Measurements from ENCODE around the gene TBC1D16. TPM values are rescaled to one million over a fixed set of nuclear protein-coding genes. Genes with fewer than 3 reads are reported as not detected.

The TBC1D16 gene
- total RNA-seq, 2 experiments from 2014 or later = 8.3 to 10.4 TPM

DNA sequence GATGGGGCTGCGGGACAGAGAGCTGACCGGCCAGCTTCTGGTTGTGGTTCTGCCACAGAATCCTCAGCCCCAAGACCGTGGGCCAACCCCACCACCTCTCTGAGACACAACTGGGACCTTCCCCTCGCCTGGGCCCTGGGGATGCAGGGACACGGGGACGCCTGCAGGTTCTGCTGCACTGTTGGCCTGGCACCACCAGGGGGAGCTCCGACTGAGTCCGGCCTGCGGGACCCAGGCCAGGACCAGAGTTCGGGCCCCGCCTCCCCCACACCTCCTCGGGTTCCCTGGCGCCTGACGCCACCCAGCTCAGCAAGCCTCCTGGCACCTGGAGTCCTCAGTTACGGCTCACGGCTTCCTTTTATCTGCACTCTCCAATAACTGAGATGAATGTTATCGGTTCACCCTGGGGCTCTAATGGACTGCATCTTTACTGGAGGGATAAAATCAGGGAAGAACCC, 27.3 kb downstream of the TBC1D16 start:
- peak; percentile 91 for DNase-seq
- ChIA-PET POLR2A (no interaction called here), CTCF (interaction anchor here (0.6 to 4.9 kb wide), 24 partner anchors 9 to 538 kb away, joined by 3 to 35 read pairs (median 4); no protein-coding TSS in a partner anchor)
- no peak overlapping the region for H3K4me3 Mint-ChIP-seq
- H3K27ac Mint-ChIP-seq = no peak overlapping the region
- H3K27me3 Mint-ChIP-seq = no peaks in the 10 kb centered on the region
- H3K4me1 Mint-ChIP-seq = peaks cover 9% of the 10 kb centered on the region
- peak; percentile 95 for ATAC-seq
- intact Hi-C loops (cut with DNase I, micrococcal nuclease) = loop anchor here in 1 of 2 experiments (1.0 to 5.0 kb wide), 5 partner anchors 28 to 244 kb away; partner anchors contain the start of genes CCDC40, EIF4A3 and GAA
- no peaks in the 10 kb centered on the region for H3K36me3 Mint-ChIP-seq (ENCODE audit: low read depth)
- H3K9me3 Mint-ChIP-seq (ENCODE audit: low read depth) = no peaks in the 10 kb centered on the region

DNA sequence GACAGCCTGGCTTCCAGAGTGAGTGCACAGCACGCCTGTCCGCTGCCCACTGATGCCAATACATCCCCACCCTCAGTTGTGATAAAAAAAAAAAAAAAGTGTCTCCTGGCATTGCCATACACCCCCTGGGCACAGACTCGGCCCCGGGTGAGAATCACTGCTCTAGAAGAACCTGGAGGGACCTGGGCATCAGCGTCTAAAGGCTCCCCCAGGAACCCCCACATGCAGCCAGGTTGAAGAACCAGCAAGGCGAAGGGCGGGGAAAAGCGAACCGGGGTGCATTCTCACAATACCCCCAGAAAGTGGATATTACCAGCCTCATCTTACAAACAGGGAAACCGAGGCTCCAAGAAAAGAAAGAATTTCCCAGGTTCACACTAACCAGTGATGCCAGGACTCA, 27.7 kb downstream of the TBC1D16 start:
- ChIA-PET POLR2A (no interaction called here), CTCF (interaction anchor here (0.7 to 4.9 kb wide), 20 partner anchors 8 to 136 kb away, joined by 3 to 35 read pairs (median 4); no protein-coding TSS in a partner anchor)
- Mint-ChIP-seq H3K27me3 (no peaks in the 10 kb centered on the region), H3K4me1 (peaks cover 9% of the 10 kb centered on the region), H3K27ac (no peak overlapping the region), H3K9me3 (ENCODE audit: low read depth) (no peaks in the 10 kb centered on the region), H3K4me3 (no peak overlapping the region), H3K36me3 (ENCODE audit: low read depth) (no peaks in the 10 kb centered on the region)
- ATAC-seq = no peak
- intact Hi-C loops (cut with DNase I, micrococcal nuclease) = loop anchor here in 1 of 2 experiments (1.0 to 5.0 kb wide), 5 partner anchors 28 to 244 kb away; partner anchors contain the start of genes CCDC40, EIF4A3 and GAA
- DNase-seq = no peak

DNA sequence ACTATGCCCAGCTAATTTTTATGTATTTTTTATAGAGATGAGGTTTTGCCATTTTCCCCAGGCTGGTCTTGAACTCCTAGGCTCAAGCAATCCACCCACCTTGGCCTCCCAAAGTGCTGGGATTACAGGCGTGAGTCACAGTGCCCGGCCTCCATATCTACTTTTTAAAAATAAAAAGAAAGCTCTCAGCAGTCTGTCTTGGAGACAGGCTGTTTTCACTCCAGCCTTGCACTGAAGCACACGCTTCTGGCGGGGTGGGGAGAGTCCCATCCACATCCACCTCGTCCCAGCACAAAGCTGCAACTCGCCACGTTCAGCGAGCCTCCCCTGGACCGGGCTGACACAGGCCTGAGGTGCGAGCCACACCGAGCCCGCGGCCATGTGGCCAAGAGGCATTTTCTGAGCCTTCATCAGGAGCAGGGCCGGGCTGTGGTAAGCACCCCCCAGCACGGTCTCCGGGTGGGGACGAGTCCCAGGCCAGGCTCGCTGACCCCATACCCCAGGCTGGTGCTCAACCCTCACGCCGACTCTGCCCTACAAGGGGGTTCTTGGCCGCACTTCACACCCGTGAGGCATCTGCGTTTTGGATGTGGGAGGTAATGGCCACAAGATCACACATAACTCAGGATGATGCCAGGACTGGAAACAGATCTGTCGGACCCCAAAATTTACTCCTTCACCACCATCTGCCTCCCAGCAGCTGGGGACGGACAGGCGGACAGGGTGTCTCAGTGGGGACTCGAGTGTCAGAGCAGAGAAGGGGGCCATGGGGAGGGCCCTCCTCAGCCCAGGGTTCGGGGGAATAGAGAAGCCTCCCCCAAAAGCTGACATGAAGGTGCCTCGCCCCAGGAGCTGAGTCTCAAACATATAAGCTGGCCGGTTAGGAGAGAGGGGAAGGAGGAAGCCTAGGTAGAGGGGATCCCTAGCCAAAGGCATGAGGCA, 28.6 kb downstream of the TBC1D16 start:
- Mint-ChIP-seq H3K4me1 (peaks cover 9% of the 10 kb centered on the region), H3K27ac (no peak overlapping the region), H3K27me3 (no peaks in the 10 kb centered on the region), H3K4me3 (no peak overlapping the region), H3K36me3 (ENCODE audit: low read depth) (no peaks in the 10 kb centered on the region), H3K9me3 (ENCODE audit: low read depth) (no peaks in the 10 kb centered on the region)
- no peak for ATAC-seq
- DNase-seq = no peak
- intact Hi-C loops (cut with DNase I, micrococcal nuclease) = loop anchor here in 1 of 2 experiments (5.0 kb wide), 4 partner anchors 75 to 245 kb away; partner anchors contain the start of genes EIF4A3 and GAA
- CTCF ChIA-PET = interaction anchor here (0.5 to 4.9 kb wide), 13 partner anchors 10 to 1506 kb away, joined by 3 to 35 read pairs (median 3); partner anchors contain the start of gene GAA
- POLR2A ChIA-PET = no interaction called here

DNA sequence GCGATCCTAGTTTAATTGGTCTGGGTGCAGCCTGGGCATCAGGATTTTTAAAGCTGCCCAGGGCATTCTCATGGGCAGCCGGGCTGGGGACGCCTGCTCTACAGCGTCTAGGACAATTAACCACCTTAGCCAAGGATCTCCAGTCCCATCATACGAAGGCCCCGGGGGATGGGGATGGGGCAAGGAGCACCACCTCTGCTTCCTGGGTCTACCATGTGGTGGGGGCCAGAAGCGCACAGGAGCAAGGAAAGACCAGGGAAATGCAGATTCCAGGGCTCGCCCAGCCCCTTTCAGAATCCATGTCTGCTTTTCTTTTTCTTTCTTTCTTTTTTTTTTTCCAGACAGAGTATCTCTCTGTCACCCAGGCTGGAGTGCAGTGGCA, 29.3 kb downstream of the TBC1D16 start:
- H3K27ac Mint-ChIP-seq = no peak overlapping the region
- H3K4me3 Mint-ChIP-seq = no peak overlapping the region
- H3K4me1 Mint-ChIP-seq = peaks cover 9% of the 10 kb centered on the region
- CTCF ChIA-PET = interaction anchor here (0.7 to 4.9 kb wide), 8 partner anchors 9 to 277 kb away, joined by 3 to 35 read pairs (median 3); partner anchors contain the start of gene GAA
- POLR2A ChIA-PET = interaction anchor here (0.6 kb wide), 1 partner anchor 259 kb away, joined by 3 read pairs; no protein-coding TSS in a partner anchor
- ATAC-seq (no peak), DNase-seq (no peak)
- intact Hi-C loops (cut with DNase I, micrococcal nuclease) = loop anchor here in 1 of 2 experiments (5.0 kb wide), 4 partner anchors 76 to 246 kb away; partner anchors contain the start of genes EIF4A3 and GAA
- no peaks in the 10 kb centered on the region for H3K9me3 Mint-ChIP-seq (ENCODE audit: low read depth)
- no peaks in the 10 kb centered on the region for H3K27me3 Mint-ChIP-seq
- H3K36me3 Mint-ChIP-seq (ENCODE audit: low read depth) = no peaks in the 10 kb centered on the region

DNA sequence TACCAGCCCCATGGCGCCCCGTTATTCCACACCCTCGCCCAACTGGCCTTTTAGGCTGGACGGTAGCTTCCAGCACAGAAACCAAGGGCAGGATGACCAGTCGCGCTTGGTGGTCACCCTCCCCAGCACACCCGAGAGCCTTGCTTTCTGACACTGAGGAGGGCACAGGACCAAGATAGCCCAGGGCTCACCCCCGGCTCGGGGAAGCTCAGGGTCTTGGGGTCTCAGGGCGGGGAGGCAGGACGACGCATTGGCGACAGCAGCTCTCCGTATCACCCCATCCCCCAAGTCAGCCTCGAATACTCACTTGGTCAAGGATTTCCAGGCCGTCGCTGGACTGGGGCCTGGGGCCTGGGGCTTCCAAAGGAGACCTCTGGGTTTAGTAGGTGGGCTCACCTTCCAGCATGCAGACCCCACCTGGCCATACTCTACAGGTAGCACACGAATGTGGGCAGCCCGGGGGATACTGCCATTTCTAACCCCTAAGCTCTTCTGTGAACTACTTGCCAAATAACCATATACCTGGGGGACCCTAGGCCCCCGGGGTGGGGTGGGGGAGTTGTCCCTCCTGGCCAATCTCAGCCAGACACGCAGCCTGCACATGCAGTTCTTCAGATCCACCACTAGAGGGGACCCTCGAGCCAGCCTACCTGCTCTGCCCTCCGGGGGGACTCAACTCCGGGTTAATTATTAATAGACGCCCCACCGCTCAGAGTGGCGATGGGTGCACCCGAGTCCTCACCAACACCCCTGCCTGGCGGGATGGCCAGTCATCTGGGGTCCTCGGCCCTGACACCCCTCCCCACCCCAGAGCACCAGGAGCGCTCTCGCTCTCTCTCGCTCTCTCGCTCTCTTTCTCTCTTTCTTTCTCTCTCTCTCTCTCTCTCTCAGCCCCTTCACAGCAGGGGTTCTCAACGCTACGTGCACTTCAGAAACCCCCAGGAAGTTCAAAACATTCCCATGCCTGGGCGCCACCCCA, 30.0 kb downstream of the TBC1D16 start:
- Mint-ChIP-seq H3K27me3 (no peaks in the 10 kb centered on the region), H3K27ac (no peak overlapping the region), H3K9me3 (ENCODE audit: low read depth) (no peaks in the 10 kb centered on the region), H3K4me1 (peaks cover 9% of the 10 kb centered on the region), H3K36me3 (ENCODE audit: low read depth) (no peaks in the 10 kb centered on the region), H3K4me3 (no peak overlapping the region)
- ChIA-PET POLR2A (interaction anchor here (0.6 kb wide), 1 partner anchor 259 kb away, joined by 3 read pairs; no protein-coding TSS in a partner anchor), CTCF (interaction anchor here (0.5 to 4.9 kb wide), 12 partner anchors 9 to 277 kb away, joined by 3 to 35 read pairs (median 4); partner anchors contain the start of gene GAA)
- DNase-seq = peak; percentile 77
- peak; percentile 60 for ATAC-seq
- intact Hi-C loops (cut with DNase I, micrococcal nuclease) = loop anchor here in 1 of 2 experiments (5.0 kb wide), 4 partner anchors 77 to 247 kb away; partner anchors contain the start of genes EIF4A3 and GAA

DNA sequence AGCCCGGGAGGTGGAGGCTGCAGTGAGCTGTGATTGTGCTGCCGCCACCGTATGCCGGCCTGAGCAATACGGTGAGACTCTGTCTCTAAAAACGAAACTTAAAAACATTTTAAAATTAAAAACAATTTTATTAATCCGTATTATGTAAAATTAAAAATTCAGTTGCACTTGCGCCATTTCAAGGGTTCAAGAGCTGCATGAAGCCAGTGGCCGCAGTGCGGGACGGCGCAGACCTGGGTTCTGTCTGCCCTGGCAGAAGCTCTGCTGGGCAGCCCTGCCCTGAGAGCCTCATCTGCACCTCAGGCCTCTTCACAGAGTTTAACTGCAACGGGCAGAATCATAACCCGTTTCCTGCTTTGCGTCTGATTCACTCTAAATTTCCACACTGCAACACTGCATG, 31.7 kb downstream of the TBC1D16 start:
- DNase-seq = no peak
- CTCF ChIA-PET = interaction anchor here (0.6 to 4.9 kb wide), 4 partner anchors 9 to 229 kb away, joined by 3 to 35 read pairs (median 4); no protein-coding TSS in a partner anchor
- no peak overlapping the region for H3K27ac Mint-ChIP-seq
- ATAC-seq = no peak
- peaks cover 9% of the 10 kb centered on the region for H3K4me1 Mint-ChIP-seq
- no peaks in the 10 kb centered on the region for H3K9me3 Mint-ChIP-seq (ENCODE audit: low read depth)
- no peak overlapping the region for H3K4me3 Mint-ChIP-seq
- H3K36me3 Mint-ChIP-seq (ENCODE audit: low read depth) = no peaks in the 10 kb centered on the region
- POLR2A ChIA-PET = no interaction called here
- no peaks in the 10 kb centered on the region for H3K27me3 Mint-ChIP-seq
- intact Hi-C loops (cut with DNase I, micrococcal nuclease) = no loop called here

DNA sequence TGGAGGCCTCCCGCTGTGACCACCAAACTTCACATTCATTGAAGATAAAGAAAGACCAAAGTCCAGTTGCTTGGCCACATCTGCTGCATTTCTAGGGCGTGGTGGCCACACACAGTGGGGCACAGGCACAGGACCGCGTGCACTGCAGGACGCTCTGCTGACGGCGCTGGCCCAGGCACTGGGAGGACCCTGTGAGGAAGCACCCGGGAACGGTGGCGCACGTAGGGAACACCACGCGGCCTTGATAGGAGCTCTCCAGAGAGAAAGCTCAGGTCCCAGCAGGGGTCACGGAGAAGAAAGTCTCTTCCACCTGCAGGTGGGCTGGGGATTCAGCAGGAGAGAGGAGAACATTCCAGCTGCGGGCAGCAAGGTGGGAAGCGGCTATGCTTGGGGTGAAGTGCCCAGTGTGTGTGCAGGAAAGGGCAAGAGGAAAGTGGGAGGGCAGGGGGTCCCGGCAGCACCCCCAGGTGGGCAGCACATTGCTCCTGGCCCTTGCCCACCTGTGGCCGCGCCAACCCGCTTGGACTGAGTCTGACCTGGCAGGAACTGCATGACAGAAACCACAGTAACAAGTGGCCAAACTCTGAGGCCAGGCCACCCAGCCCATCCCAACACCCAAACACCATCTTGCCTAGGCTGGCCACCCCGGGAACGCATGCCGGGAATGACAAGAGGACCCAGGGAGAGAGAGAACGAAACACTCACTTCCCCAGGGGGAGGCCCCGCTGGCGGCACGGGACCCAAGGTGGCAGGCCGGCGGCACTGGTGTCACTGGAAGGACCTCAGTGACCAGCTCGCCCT, 32.8 kb downstream of the TBC1D16 start:
- ATAC-seq (no peak), DNase-seq (no peak)
- Mint-ChIP-seq H3K27me3 (no peaks in the 10 kb centered on the region), H3K9me3 (ENCODE audit: low read depth) (no peaks in the 10 kb centered on the region), H3K27ac (no peak overlapping the region), H3K4me1 (peaks cover 14% of the 10 kb centered on the region), H3K36me3 (ENCODE audit: low read depth) (no peaks in the 10 kb centered on the region), H3K4me3 (no peak overlapping the region)
- POLR2A ChIA-PET = no interaction called here
- CTCF ChIA-PET = interaction anchor here (0.6 to 0.8 kb wide), 3 partner anchors 9 to 156 kb away, joined by 3 read pairs; no protein-coding TSS in a partner anchor
- intact Hi-C loops (cut with DNase I, micrococcal nuclease) = no loop called here

DNA sequence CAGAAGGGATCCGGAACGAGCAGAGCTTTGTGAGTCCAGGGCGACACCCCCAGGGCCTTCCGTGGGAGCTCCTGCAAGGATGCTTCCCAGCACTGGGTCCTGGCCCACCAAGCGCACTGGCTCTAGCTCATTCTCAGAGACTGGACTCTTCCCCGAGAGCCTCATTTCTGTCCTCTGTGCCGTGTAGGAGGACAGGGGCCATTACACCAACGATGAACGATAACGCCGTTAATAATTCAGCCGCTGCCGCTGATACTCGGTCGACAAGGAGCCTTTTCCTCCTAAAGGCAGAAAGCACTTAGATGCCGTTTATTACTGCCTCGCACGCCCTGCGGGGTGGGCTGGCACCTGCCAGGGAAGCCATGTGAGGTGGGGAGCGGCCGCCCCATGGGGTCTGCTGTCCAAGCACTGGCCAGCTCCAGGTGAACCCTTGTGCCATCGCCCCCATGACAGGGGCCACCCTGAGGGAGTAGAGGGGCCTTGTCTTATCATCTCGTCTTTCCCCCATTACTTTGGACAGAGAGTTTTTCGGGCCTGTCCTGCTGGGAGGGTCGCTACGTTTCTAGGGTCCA, 33.5 kb downstream of the TBC1D16 start:
- DNase-seq (no peak), ATAC-seq (no peak)
- H3K36me3 Mint-ChIP-seq (ENCODE audit: low read depth) = no peaks in the 10 kb centered on the region
- ChIA-PET POLR2A (no interaction called here), CTCF (no interaction called here)
- intact Hi-C loops (cut with DNase I, micrococcal nuclease) = no loop called here
- no peaks in the 10 kb centered on the region for H3K27me3 Mint-ChIP-seq
- no peak overlapping the region for H3K27ac Mint-ChIP-seq
- H3K4me3 Mint-ChIP-seq = no peak overlapping the region
- no peaks in the 10 kb centered on the region for H3K9me3 Mint-ChIP-seq (ENCODE audit: low read depth)
- peaks cover 21% of the 10 kb centered on the region for H3K4me1 Mint-ChIP-seq

DNA sequence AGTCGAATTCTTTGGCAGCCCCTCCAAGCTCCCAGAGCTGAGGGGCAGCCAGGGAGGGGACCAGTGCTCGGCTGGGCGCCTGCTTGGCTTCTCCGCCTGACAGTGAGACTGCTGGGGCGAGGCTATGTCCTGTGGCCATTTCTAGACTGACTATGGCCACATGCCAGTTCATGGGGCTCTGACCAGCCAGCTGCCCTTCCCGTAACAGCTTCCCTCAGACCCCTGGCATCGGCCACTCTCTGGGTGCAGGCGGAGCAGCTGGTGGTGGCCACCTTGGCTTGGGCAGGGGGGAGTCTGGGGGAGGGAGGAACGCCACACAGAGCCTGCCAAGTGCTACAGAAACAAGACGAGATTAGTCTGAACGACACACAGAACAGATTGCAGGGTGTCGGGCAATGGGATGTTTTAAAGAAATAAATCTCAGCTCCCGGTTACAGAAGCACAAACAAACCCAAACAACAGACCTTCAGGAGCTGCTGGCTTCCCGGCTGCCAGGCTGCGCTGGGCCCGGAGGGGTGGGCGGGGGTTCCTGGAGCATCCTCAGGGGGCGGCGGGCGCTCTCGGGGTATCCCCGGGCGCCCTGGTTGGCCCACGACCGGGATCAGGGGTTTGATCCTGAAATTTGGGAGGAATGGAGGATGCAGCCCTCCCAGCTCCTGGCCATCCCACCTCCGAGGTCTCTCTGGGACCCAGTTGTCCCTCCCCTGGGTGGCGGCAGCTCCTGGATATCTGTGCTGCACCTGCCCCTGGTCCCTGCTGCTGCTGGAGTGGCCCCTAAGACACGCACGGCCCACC, 34.5 kb downstream of the TBC1D16 start:
- no peaks in the 10 kb centered on the region for H3K36me3 Mint-ChIP-seq (ENCODE audit: low read depth)
- no peaks in the 10 kb centered on the region for H3K9me3 Mint-ChIP-seq (ENCODE audit: low read depth)
- no peak overlapping the region for H3K4me3 Mint-ChIP-seq
- intact Hi-C loops (cut with DNase I, micrococcal nuclease) = no loop called here
- ChIA-PET POLR2A (no interaction called here), CTCF (interaction anchor here (0.6 to 0.8 kb wide), 2 partner anchors 81 to 195 kb away, joined by 3 read pairs; no protein-coding TSS in a partner anchor)
- ATAC-seq (no peak), DNase-seq (no peak)
- H3K27ac Mint-ChIP-seq = no peak overlapping the region
- no peaks in the 10 kb centered on the region for H3K27me3 Mint-ChIP-seq
- H3K4me1 Mint-ChIP-seq = peaks cover 29% of the 10 kb centered on the region
